ENCODE measurements around the gene BMPR1A.

- TF ChIP-seq, protein P1, sequence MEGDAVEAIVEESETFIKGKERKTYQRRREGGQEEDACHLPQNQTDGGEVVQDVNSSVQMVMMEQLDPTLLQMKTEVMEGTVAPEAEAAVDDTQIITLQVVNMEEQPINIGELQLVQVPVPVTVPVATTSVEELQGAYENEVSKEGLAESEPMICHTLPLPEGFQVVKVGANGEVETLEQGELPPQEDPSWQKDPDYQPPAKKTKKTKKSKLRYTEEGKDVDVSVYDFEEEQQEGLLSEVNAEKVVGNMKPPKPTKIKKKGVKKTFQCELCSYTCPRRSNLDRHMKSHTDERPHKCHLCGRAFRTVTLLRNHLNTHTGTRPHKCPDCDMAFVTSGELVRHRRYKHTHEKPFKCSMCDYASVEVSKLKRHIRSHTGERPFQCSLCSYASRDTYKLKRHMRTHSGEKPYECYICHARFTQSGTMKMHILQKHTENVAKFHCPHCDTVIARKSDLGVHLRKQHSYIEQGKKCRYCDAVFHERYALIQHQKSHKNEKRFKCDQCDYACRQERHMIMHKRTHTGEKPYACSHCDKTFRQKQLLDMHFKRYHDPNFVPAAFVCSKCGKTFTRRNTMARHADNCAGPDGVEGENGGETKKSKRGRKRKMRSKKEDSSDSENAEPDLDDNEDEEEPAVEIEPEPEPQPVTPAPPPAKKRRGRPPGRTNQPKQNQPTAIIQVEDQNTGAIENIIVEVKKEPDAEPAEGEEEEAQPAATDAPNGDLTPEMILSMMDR (IDR thresholded peaks at IDR 0.05) = no peak
- no peak for TF ChIP-seq POLR2A (IDR thresholded peaks at IDR 0.05)
Measured at GRCh38 chr10:86742230-86742629, 14.2 kb upstream of the BMPR1A start.

Data from lower leg skin (tissue), 3 donors.